ENCODE results near the gene JAKMIP3. TPM values are rescaled to one million over a fixed set of nuclear protein-coding genes. Genes with fewer than 3 reads are reported as not detected.

Gene JAKMIP3
- total RNA-seq, 4 donors from 2014 or later: 0.42 to 1.9 (median 0.87) TPM

GRCh38 chr10:132021046-132021445 lies 44.7 kb upstream of the JAKMIP3 start:
- Histone ChIP-seq H3K4me3 (no peak overlapping the region), H3K27me3 (peaks cover 40% of the 10 kb centered on the region), H3K9me3 (no peaks in the 10 kb centered on the region), H3K36me3 (no peaks in the 10 kb centered on the region), H3K4me1 (peaks cover 0 to 13% (median 6%) of the 10 kb centered on the region in 3 donors), H3K27ac (no peak overlapping the region)
- no peak for ATAC-seq
- 87 to 92% methylated on average over 12 to 19 of the region's 24 CpGs for WGBS, 2 donors (ENCODE audit: low coverage in 1 of 2)
- no peak for TF ChIP-seq POLR2AphosphoS5 (IDR thresholded peaks at IDR 0.05)
- TF ChIP-seq, protein P1, sequence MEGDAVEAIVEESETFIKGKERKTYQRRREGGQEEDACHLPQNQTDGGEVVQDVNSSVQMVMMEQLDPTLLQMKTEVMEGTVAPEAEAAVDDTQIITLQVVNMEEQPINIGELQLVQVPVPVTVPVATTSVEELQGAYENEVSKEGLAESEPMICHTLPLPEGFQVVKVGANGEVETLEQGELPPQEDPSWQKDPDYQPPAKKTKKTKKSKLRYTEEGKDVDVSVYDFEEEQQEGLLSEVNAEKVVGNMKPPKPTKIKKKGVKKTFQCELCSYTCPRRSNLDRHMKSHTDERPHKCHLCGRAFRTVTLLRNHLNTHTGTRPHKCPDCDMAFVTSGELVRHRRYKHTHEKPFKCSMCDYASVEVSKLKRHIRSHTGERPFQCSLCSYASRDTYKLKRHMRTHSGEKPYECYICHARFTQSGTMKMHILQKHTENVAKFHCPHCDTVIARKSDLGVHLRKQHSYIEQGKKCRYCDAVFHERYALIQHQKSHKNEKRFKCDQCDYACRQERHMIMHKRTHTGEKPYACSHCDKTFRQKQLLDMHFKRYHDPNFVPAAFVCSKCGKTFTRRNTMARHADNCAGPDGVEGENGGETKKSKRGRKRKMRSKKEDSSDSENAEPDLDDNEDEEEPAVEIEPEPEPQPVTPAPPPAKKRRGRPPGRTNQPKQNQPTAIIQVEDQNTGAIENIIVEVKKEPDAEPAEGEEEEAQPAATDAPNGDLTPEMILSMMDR (IDR thresholded peaks at IDR 0.05): no peak
- TF ChIP-seq EP300 (IDR thresholded peaks at IDR 0.05): no peak
- TF ChIP-seq POLR2A (IDR thresholded peaks at IDR 0.05): no peak

DNA sequence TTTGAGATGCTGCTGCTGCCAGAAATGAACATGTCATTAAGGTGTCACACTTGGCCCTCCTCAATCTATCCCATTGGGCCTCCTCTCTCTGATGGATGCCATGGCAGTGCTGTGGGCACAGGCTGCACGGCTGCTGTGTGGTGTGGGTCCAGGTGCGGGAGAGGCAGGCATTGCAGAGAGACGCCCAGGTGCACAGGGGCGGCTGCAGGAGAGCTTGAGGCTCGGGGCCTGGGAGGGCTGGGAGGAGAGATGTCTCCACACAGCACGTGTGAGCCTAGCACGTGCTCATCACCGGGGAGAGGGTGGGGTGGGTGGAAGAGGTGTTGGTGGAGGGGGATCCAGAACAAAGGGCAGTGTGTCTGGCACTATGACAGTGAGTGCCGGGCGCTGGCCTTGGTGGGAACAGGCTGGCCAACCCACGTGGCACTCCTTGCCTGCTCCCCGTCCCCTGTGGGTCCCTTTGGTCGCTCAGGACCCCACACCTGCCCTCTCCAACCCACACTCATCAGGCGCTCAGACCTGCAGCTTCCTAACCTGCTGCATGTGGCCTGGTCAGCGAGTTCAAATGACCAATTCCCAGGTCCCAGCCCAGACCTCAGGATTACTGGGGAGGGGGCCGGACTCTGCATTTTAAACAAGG lies 44.1 kb upstream of the JAKMIP3 start:
- ATAC-seq: no peak
- Histone ChIP-seq H3K27me3 (peaks cover 45% of the 10 kb centered on the region), H3K27ac (no peak overlapping the region), H3K9me3 (no peaks in the 10 kb centered on the region), H3K4me1 (peaks cover 0 to 13% (median 6%) of the 10 kb centered on the region in 3 donors), H3K36me3 (no peaks in the 10 kb centered on the region), H3K4me3 (no peak overlapping the region)
- 64% methylated on average over 9 of the region's 16 CpGs; no CpG with 5 or more reads in 1 of the 2 donors for WGBS, 2 donors (ENCODE audit: low coverage in 1 of 2)
- TF ChIP-seq EP300 (IDR thresholded peaks at IDR 0.05) (no peak), POLR2A (IDR thresholded peaks at IDR 0.05) (no peak), POLR2AphosphoS5 (IDR thresholded peaks at IDR 0.05) (no peak)
- TF ChIP-seq, protein P1 (IDR thresholded peaks at IDR 0.05): no peak

DNA sequence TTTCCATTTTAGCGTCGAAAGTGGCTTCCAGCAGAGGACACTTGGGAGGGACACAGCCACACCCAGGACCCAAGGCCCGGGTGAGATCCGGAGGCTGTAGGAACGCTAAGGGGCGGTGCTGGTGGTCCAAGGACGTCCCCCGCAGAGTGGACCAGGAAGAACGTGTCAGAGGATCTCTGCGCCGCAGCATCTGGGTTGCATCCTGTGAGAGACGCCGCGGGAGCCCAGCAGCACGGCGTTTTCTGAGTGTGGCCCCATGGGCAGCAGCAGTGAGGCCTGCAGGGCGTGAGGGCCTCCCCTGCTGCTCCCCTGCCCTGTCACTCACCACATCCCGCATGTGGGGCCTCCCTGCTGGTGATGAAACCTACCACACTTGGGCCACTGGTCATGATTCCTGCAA lies 43.5 kb upstream of the JAKMIP3 start:
- Histone ChIP-seq H3K9me3 (no peaks in the 10 kb centered on the region), H3K27me3 (peaks cover 51% of the 10 kb centered on the region), H3K4me1 (peaks cover 0 to 13% (median 6%) of the 10 kb centered on the region in 3 donors), H3K4me3 (no peak overlapping the region), H3K27ac (no peak overlapping the region), H3K36me3 (no peaks in the 10 kb centered on the region)
- no peak for ATAC-seq
- WGBS, 2 donors (ENCODE audit: low coverage in 1 of 2): 91% methylated on average over 11 of the region's 18 CpGs; no CpG with 5 or more reads in 1 of the 2 donors
- TF ChIP-seq, protein P1 (IDR thresholded peaks at IDR 0.05): no peak
- TF ChIP-seq POLR2A (IDR thresholded peaks at IDR 0.05): no peak
- TF ChIP-seq POLR2AphosphoS5 (IDR thresholded peaks at IDR 0.05): no peak
- TF ChIP-seq EP300 (IDR thresholded peaks at IDR 0.05): no peak

DNA sequence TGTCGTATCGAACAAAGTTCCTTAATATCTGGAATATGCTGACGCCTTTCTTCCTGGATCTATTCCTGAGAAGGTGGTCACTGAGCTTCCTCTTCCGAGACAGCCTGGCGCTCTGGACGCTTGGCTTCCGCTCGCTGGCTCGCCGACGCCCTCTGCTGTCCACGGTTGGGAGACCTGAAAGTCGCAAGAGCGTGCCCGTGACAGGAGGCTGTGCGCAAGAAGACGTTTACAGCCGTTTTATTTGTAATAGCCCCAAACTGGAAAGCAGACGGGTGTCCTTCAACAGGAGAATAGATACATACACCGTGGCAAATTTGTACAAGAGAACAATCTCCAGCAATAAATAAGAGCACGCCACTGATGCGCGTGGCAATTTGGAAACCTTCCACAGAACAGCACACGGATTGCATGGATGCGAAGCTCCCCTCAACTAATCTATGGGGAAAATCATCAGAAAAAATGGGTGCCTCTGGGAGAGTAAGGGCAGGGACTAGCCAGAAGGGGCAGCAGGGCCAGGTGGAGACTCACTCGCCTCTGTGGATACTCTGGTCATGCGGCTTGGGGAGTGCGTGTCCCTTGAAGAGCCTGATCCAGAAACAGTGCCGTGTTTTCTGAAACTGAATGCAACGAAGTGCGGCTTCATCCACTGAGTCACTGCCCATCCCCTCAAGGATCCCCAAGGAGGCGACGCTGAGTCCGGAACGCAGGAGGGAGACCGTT lies 42.5 kb upstream of the JAKMIP3 start:
- 21 to 29% methylated on average over 6 to 12 of the region's 36 CpGs for WGBS, 2 donors (ENCODE audit: low coverage in 1 of 2)
- peak; percentile 91 for ATAC-seq
- Histone ChIP-seq H3K27me3 (peaks cover 61% of the 10 kb centered on the region), H3K9me3 (no peaks in the 10 kb centered on the region), H3K4me1 (peaks cover 0 to 13% (median 6%) of the 10 kb centered on the region in 3 donors), H3K36me3 (no peaks in the 10 kb centered on the region), H3K4me3 (peak overlapping the region in 1 of 2 donors; percentile 42), H3K27ac (no peak overlapping the region)
- TF ChIP-seq POLR2AphosphoS5 (IDR thresholded peaks at IDR 0.05) (peak; percentile 52), POLR2A (IDR thresholded peaks at IDR 0.05) (no peak), EP300 (IDR thresholded peaks at IDR 0.05) (no peak)
- TF ChIP-seq, protein P1 (IDR thresholded peaks at IDR 0.05): peak in 3 of 4 experiments; percentile 74 to 92 (median 87)
